Measurements from ENCODE around the gene KRTAP10-8. TPM values are rescaled to one million over a fixed set of nuclear protein-coding genes. Genes with fewer than 3 reads are reported as not detected.

The KRTAP10-8 gene
- total and polyA plus RNA-seq, 2 donors (not counting 1 experiment from before 2014, with no cell fraction given), result not detected

DNA sequence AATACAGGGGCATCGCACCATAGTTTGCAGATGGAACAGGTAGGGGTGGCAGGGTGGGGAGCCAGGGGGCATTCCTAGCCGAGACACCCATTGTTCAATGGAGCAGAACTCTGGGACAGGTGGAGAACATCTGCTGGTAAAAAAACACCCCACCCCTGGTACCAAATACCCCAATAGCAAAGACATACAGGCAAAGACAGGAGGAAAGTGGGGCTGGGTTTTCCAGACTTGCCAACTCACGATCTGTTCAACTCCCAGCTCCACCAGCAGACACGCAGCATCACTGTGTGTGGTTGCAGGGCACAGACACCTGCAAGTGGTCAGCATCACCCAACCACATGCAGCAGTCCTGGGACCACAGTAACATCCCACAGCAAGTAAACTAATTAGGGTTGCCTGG lies 328 bp upstream of the KRTAP10-8 start:
- Histone ChIP-seq H3K27ac (ENCODE audit: insufficient read depth, low read length) (no peak overlapping the region), H3K4me3 (replicated peaks in 1 of 4; ENCODE audit: control extremely low read depth in 1 of 4, insufficient read depth in 1 of 4, low read depth in 3 of 4, low read length in 4 of 4) (no peak overlapping the region), H3K4me1 (ENCODE audit: control insufficient read depth, extremely low read depth, insufficient read depth, low read length) (no peaks in the 10 kb centered on the region), H3K9me3 (ENCODE audit: control insufficient read depth, insufficient read depth, low read depth, low read length) (no peaks in the 10 kb centered on the region), H3K4me2 (ENCODE audit: extremely low read depth, insufficient read depth, low read length) (no peak overlapping the region), H3K9ac (ENCODE audit: insufficient read depth, low read length) (no peak overlapping the region), H2AFZ (ENCODE audit: low read length) (no peak overlapping the region), H3K79me2 (ENCODE audit: control insufficient read depth, insufficient read depth, low read length) (no peaks in the 10 kb centered on the region), H3K36me3 (ENCODE audit: control insufficient read depth, insufficient read depth, low read length) (no peaks in the 10 kb centered on the region), H4K20me1 (ENCODE audit: control insufficient read depth, extremely low read depth, insufficient read depth, low read length) (no peaks in the 10 kb centered on the region), H3K27me3 (ENCODE audit: control insufficient read depth, insufficient read depth, low read length) (no peaks in the 10 kb centered on the region)
- TF ChIP-seq, protein P1, sequence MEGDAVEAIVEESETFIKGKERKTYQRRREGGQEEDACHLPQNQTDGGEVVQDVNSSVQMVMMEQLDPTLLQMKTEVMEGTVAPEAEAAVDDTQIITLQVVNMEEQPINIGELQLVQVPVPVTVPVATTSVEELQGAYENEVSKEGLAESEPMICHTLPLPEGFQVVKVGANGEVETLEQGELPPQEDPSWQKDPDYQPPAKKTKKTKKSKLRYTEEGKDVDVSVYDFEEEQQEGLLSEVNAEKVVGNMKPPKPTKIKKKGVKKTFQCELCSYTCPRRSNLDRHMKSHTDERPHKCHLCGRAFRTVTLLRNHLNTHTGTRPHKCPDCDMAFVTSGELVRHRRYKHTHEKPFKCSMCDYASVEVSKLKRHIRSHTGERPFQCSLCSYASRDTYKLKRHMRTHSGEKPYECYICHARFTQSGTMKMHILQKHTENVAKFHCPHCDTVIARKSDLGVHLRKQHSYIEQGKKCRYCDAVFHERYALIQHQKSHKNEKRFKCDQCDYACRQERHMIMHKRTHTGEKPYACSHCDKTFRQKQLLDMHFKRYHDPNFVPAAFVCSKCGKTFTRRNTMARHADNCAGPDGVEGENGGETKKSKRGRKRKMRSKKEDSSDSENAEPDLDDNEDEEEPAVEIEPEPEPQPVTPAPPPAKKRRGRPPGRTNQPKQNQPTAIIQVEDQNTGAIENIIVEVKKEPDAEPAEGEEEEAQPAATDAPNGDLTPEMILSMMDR (conservative IDR thresholded peaks at IDR 0.05 in 1 of 2, IDR thresholded peaks at IDR 0.05 in 1 of 2; ENCODE audit: low read depth in 1 of 2, low read length in 2 of 2), result no peak
- TF ChIP-seq EZH2 (IDR thresholded peaks at IDR 0.05; ENCODE audit: low read length, missing control alignments), result no peak
- DNase-seq (ENCODE audit: low read depth in 2 of 2), result no peak

DNA sequence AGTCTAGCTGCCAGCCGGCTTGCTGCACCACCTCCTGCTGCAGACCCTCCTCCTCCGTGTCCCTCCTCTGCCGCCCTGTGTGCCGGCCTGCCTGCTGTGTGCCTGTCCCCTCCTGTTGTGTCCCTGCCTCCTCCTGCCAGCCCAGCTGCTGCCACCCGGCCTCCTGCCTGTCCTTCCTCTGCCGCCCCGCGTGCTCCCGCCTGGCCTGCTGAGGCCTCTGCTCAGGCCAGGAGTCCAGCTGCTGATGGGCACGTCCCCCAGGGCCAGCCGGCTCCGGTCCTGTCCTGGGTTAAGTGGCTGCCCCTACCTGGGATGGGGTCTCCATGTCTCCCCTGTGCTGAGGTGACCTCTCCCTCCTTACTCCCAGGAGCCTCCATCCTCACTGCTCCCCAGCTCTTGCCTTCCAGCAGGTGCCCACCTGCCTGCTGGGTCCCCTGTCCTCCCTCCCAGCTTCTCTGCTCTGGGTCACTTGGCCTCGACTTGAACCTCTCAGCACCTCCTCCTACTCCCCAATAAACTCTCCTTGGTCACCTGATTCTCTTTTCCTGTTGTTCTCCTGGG lies 870 bp downstream of the KRTAP10-8 start:
- H3K9ac ChIP-seq (ENCODE audit: insufficient read depth, low read length), result no peak overlapping the region
- no peak overlapping the region for H2AFZ ChIP-seq (ENCODE audit: low read length)
- H3K36me3 ChIP-seq (ENCODE audit: control insufficient read depth, insufficient read depth, low read length), result no peaks in the 10 kb centered on the region
- TF ChIP-seq EZH2 (IDR thresholded peaks at IDR 0.05; ENCODE audit: low read length, missing control alignments), result no peak
- TF ChIP-seq, protein P1 (conservative IDR thresholded peaks at IDR 0.05 in 1 of 2, IDR thresholded peaks at IDR 0.05 in 1 of 2; ENCODE audit: low read depth in 1 of 2, low read length in 2 of 2), result no peak
- no peak for DNase-seq (ENCODE audit: low read depth in 2 of 2)
- no peaks in the 10 kb centered on the region for H3K9me3 ChIP-seq (ENCODE audit: control insufficient read depth, insufficient read depth, low read depth, low read length)
- no peaks in the 10 kb centered on the region for H4K20me1 ChIP-seq (ENCODE audit: control insufficient read depth, extremely low read depth, insufficient read depth, low read length)
- H3K27me3 ChIP-seq (ENCODE audit: control insufficient read depth, insufficient read depth, low read length), result no peaks in the 10 kb centered on the region
- no peaks in the 10 kb centered on the region for H3K4me1 ChIP-seq (ENCODE audit: control insufficient read depth, extremely low read depth, insufficient read depth, low read length)
- H3K27ac ChIP-seq (ENCODE audit: insufficient read depth, low read length), result no peak overlapping the region
- no peak overlapping the region for H3K4me2 ChIP-seq (ENCODE audit: extremely low read depth, insufficient read depth, low read length)
- H3K4me3 ChIP-seq (replicated peaks in 1 of 4; ENCODE audit: control extremely low read depth in 1 of 4, insufficient read depth in 1 of 4, low read depth in 3 of 4, low read length in 4 of 4), result no peak overlapping the region
- H3K79me2 ChIP-seq (ENCODE audit: control insufficient read depth, insufficient read depth, low read length), result no peaks in the 10 kb centered on the region

DNA sequence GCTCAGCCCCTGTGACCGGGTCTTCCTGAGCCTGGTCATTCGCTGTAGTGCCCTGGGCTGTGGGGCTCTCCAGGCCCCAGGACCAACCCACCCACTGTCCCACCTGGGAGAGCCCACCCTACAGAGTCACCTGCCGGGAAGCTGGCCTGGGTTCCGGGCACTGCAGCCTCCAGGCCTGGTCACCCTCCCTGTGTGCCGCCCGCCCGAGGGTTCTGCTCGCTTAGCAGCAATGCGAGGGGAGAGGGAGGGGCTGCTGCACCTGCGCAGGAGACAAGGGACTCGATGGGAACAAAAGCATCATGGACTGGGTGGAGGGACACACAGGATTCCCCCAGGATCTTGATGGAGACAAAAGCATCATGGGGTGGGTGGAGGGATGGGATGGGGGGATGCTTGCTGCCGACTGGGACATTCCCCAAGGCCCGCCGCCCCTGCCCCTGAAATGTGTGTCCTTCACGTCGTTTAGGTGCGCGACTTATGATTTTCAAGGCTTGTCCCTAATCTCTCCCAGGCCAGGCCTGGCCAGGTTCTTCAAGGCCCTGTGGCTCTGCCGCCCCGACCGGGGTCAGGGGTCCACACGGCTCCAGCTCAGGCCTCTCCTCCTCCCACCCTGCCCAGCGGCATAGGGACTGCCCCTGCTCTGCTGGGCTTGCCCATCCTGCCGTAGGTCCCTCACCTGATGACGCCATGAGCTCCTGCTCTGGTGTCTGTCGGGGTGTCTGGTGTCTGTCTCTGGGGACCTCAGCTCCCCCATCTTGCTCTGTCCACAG lies 1.7 kb downstream of the KRTAP10-8 start:
- Histone ChIP-seq H3K4me3 (replicated peaks in 1 of 4; ENCODE audit: control extremely low read depth in 1 of 4, insufficient read depth in 1 of 4, low read depth in 3 of 4, low read length in 4 of 4) (no peak overlapping the region), H3K36me3 (ENCODE audit: control insufficient read depth, insufficient read depth, low read length) (no peaks in the 10 kb centered on the region), H3K9ac (ENCODE audit: insufficient read depth, low read length) (no peak overlapping the region), H3K27ac (ENCODE audit: insufficient read depth, low read length) (no peak overlapping the region), H3K27me3 (ENCODE audit: control insufficient read depth, insufficient read depth, low read length) (no peaks in the 10 kb centered on the region), H3K9me3 (ENCODE audit: control insufficient read depth, insufficient read depth, low read depth, low read length) (no peaks in the 10 kb centered on the region), H3K4me1 (ENCODE audit: control insufficient read depth, extremely low read depth, insufficient read depth, low read length) (no peaks in the 10 kb centered on the region), H3K4me2 (ENCODE audit: extremely low read depth, insufficient read depth, low read length) (no peak overlapping the region), H3K79me2 (ENCODE audit: control insufficient read depth, insufficient read depth, low read length) (no peaks in the 10 kb centered on the region), H2AFZ (ENCODE audit: low read length) (no peak overlapping the region), H4K20me1 (ENCODE audit: control insufficient read depth, extremely low read depth, insufficient read depth, low read length) (no peaks in the 10 kb centered on the region)
- no peak for TF ChIP-seq EZH2 (IDR thresholded peaks at IDR 0.05; ENCODE audit: low read length, missing control alignments)
- TF ChIP-seq, protein P1 (conservative IDR thresholded peaks at IDR 0.05 in 1 of 2, IDR thresholded peaks at IDR 0.05 in 1 of 2; ENCODE audit: low read depth in 1 of 2, low read length in 2 of 2), result no peak
- no peak for DNase-seq (ENCODE audit: low read depth in 2 of 2)
